Adrenal gland (tissue), 12 donors: Measurements from ENCODE around the gene ENG. TPM values are rescaled to one million over a fixed set of nuclear protein-coding genes. Genes with fewer than 3 reads are reported as not detected.

Source experiments
- DNase-seq, 7 donors: peaks; one replicate each; pipeline ENCODE4 v3.0.0-alpha.2; 2019 to 2020
- H3K27ac ChIP-seq, 5 donors: fragments of 200-600 bp; sonication (generic) in 4 of 5; 1 replicate in 3 of 5; 2 replicates in 2 of 5; pipeline versions ENCODE4 v1.5.1 to v1.8.0; 2016 to 2020; ENCODE audit warnings: mild to moderate bottlenecking in 1 of 5
- H3K27me3 ChIP-seq: fragments of 200-600 bp; 2 replicates; pipeline ENCODE4 v1.8.0; 2021
- H3K36me3 ChIP-seq, 2 donors: fragments of 200-600 bp; replicated peaks in 1 of 2; 1 replicate in 1 of 2; 2 replicates in 1 of 2; pipeline versions ENCODE4 v1.5.1 to v1.8.0; 2018 to 2022
- H3K4me1 ChIP-seq, 2 donors: fragments of 200-600 bp; replicated peaks in 1 of 2; 1 replicate in 1 of 2; 2 replicates in 1 of 2; pipeline versions ENCODE4 v1.5.1 to v1.8.0; 2018 to 2021
- H3K4me3 ChIP-seq, 4 donors: fragments of 200-600 bp; sonication (generic) in 3 of 4; one replicate each; pipeline ENCODE4 v1.5.1; 2016 to 2018
- H3K9me3 ChIP-seq, 3 donors: fragments of 200-600 bp; sonication (generic) in 1 of 3; replicated peaks in 1 of 3; 1 replicate in 2 of 3; 2 replicates in 1 of 3; pipeline versions ENCODE4 v1.5.1 to v1.8.0; 2016 to 2021
- CTCF ChIP-seq, 6 experiments: fragments of 450-650 bp in 4 of 6; fragments of 200-600 bp in 2 of 6; sonication (generic) in 1 of 6; IDR thresholded peaks; 1 replicate in 5 of 6; 2 replicates in 1 of 6; pipeline versions ENCODE4 v1.5.1 to v1.8.0; 2016 to 2021; ENCODE audit warnings: antibody characterized with exemption in 6 of 6, mild to moderate bottlenecking in 2 of 6, moderate library complexity in 1 of 6
- POLR2A ChIP-seq, 2 donors: fragments of 450-650 bp; IDR thresholded peaks; one replicate each; pipeline ENCODE4 v1.6.1; 2017; ENCODE audit warnings: antibody characterized with exemption in 2 of 2, mild to moderate bottlenecking in 2 of 2, moderate library complexity in 1 of 2
- WGBS, 4 donors: extraction: QIAGEN DNeasy Blood & Tissue Kit in 2 of 4; methylation state at CpG; one replicate each; pipeline versions ENCODE4 v1.1.5 to v1.1.7; 2013 to 2017; 5-methylcytosine and 5-hydroxymethylcytosine counted together
- intact Hi-C, 2 donors: fragments of 100-400 bp; cut with DNase I; formaldehyde crosslinking; loops; one replicate each; pipeline versions ENCODE4 v1.14.1 to v1.15.0; 2022 to 2023
- polyA plus RNA-seq, 3 donors: library from polyadenylated mRNA; stranded (reverse); fragments of 200-250 nt in 2 of 3; fragments of 350-450 nt in 1 of 3; fragmentation: Illumina TruSeq in 1 of 3; extraction: RNeasy Lipid Tissue Mini Kit (QIAGEN cat#74804) in 1 of 3; gene quantifications; one replicate each; pipeline ENCODE4 v1.2.3, GENCODE V29; 2013 to 2014
- total RNA-seq, 9 donors: library from RNA; depleted of rRNA in 4 of 9; stranded (reverse); fragments of >200 nt in 4 of 9; fragments of 120-200 nt in 1 of 9; fragmentation: NEBNext Ultra II Directional in 1 of 9; extraction: Animal tissue kit (Norgen Biotek cat#: 25700) in 1 of 9; gene quantifications; one replicate each; pipeline versions ENCODE4 v1.1.0 to v1.2.4, GENCODE V29; 2013 to 2023
- donor health status: healthy with polysubstance abuse.
- donor health status: Bipolar disorder and iron deficiency.
- donor health status: DM: yes; HTN: yes; CAD: no.
- donor health status: DM: no; HTN: no; CAD: no.
- donor health status: DM: no; HTN: no; CAD: no.
- donor health status: DM: yes; HTN: yes; CAD: no.

The ENG gene
- total and polyA plus RNA-seq, 12 donors: 4.3 to 214 (median 106) TPM

- peak in 1 of 7 donors; percentile 15 for DNase-seq
- Histone ChIP-seq H3K27ac (no peak overlapping the region), H3K27me3 (no peaks in the 10 kb centered on the region), H3K9me3 (no peaks in the 10 kb centered on the region), H3K4me3 (no peak overlapping the region), H3K36me3 (peaks cover 0 to 85% of the 10 kb centered on the region in 2 donors), H3K4me1 (peaks cover 0 to 30% of the 10 kb centered on the region in 2 donors)
- intact Hi-C loops: no loop called here
- 82 to 91% (median 89%) methylated on average over 6 to 19 of the region's 19 CpGs for WGBS, 4 donors
- TF ChIP-seq CTCF (IDR thresholded peaks at IDR 0.05): no peak
- TF ChIP-seq POLR2A (IDR thresholded peaks at IDR 0.05): no peak
Measured at GRCh38 chr9:127812936-127813675, 41.4 kb downstream of the ENG start.

- intact Hi-C loops: no loop called here
- H3K27me3 ChIP-seq: no peaks in the 10 kb centered on the region
- no peak overlapping the region for H3K27ac ChIP-seq
- no peak overlapping the region for H3K4me3 ChIP-seq
- H3K4me1 ChIP-seq: peaks cover 0 to 20% of the 10 kb centered on the region in 2 donors
- WGBS, 4 donors: 87 to 93% (median 90%) methylated on average over 6 of the region's 6 CpGs
- no peaks in the 10 kb centered on the region for H3K9me3 ChIP-seq
- H3K36me3 ChIP-seq: peaks cover 0 to 85% of the 10 kb centered on the region in 2 donors
- DNase-seq: no peak
- TF ChIP-seq CTCF (IDR thresholded peaks at IDR 0.05) (no peak), POLR2A (IDR thresholded peaks at IDR 0.05) (no peak)
Measured at GRCh38 chr9:127812011-127812410, 42.4 kb downstream of the ENG start.

GRCh38 chr9:127810378-127811187 is 43.9 kb downstream of the ENG start:
- no peaks in the 10 kb centered on the region for H3K27me3 ChIP-seq
- DNase-seq: no peak
- peak overlapping the region in 1 of 5 donors; percentile 60 for H3K27ac ChIP-seq
- no peak overlapping the region for H3K4me3 ChIP-seq
- TF ChIP-seq POLR2A (IDR thresholded peaks at IDR 0.05) (no peak), CTCF (IDR thresholded peaks at IDR 0.05) (no peak)
- 94 to 96% (median 95%) methylated on average over 4 to 10 of the region's 10 CpGs for WGBS, 4 donors
- peaks cover 0 to 23% of the 10 kb centered on the region in 2 donors for H3K4me1 ChIP-seq
- intact Hi-C loops: no loop called here
- H3K9me3 ChIP-seq: no peaks in the 10 kb centered on the region
- peaks cover 0 to 85% of the 10 kb centered on the region in 2 donors for H3K36me3 ChIP-seq
